DLD1 (cell line): ENCODE data around the gene NF2.

ENCODE experiments used
- in situ Hi-C: cut with HindIII; loops from 2 replicates; pipeline ENCODE4 v1.10.0; 2017; ENCODE audit warnings: low sequenced_read_pairs

NF2 gene

GRCh38 chr22:29718949-29719898 is 115.8 kb downstream of the NF2 start:
- in situ Hi-C loops, result no loop called here

- in situ Hi-C loops, result no loop called here
These were observed 116.6 kb downstream of the NF2 start, which contains the start of gene CABP7 for GRCh38 chr22:29719899-29720645. Gene CABP7 (plus strand): TSS chr22:29720003. CDS start chr22:29720425, 422 bp downstream.

DNA sequence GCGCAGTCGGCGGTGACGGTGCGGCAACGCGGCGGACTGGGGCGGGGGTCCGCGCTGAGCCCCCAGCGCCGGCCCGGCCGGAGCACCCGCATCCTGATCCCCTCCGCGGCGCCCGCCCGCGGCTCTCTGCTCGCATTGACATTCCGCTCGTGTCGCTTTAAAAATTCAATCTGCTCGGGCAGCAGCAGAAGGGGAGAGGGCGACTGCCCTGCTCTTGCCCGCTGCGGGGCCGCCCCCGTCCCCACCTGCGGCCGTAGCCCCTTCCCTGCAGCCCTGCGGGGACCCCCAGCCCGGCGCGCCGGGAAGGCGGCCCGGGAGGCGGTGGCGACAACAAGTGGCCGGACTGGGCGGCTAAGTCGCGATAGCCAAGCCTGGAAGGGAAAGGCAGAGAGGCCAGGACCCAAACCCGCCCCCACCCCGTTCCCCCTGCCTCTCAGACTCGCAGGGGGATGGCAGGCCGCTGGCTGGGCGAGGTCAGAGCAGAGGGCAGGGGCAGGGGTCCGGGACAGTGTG is 117.4 kb downstream of the NF2 start:
- in situ Hi-C loops, result no loop called here

- in situ Hi-C loops, result no loop called here
These were observed 118.7 kb downstream of the NF2 start for GRCh38 chr22:29722151-29722550.

GRCh38 chr22:29722587-29722986 is 119.2 kb downstream of the NF2 start:
- in situ Hi-C loops, result no loop called here

DNA sequence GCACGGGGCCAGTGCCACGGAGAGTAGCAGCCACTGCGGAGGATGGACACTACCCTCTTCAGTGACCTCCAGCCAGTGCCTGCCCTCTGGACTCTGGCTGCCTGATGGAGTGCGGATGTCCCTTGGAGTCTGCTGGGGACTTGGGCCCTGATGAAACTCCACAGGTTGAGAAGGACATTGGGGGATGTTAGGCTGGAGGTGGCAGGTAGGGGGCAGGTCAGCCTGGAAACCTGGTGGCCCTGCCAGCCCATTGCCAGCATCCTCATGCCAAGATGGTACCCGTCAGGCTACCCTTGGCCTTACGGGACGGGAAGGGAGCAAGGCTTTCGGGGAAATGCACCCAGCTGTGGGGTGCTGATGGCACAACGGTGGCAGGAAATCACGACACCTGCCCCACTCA is 120.3 kb downstream of the NF2 start:
- in situ Hi-C loops, result no loop called here

DNA sequence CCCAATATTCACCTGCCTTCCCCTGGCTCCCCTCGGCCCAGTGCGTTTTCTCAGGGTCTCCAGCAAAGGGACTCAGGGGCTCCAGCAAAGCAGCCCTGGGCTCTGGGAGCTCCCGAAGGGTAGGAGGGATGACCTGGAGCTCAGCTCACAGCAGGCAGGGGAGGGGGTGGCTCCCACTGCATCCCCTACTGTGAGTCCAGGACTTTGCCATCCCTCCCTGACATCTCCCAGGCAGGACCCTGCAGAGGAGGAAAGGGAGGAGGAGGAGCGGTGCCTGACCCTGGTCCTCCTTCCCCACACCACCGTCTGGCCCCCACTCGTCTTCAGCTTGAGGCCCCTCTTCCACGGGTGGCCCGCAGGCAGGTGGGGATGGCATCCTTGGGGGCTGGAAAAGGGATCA is 121.4 kb downstream of the NF2 start:
- in situ Hi-C loops, result no loop called here

DNA sequence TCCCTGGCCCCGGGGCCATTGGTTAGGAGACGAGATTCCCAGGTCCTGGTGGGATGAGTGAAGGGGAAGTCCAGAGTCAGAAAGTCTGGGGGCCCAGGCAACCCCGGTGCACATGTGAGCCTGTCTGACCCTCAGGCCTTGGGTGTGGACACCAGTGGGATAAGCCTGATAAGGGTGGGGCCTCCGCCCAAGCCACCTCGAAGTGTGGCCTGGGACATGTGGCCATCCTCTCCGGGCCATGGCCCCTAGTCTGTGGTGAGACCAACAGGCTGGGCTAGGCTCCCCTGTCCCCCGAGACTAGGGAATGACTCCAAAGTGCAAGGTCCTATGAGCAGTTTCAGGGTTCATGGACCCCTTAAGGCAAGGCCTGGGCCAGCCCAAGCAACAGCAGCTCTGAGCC is 122.7 kb downstream of the NF2 start:
- in situ Hi-C loops, result no loop called here

GRCh38 chr22:29726512-29727130 is 123.2 kb downstream of the NF2 start:
- in situ Hi-C loops, result no loop called here

- in situ Hi-C loops, result no loop called here
These were observed 123.7 kb downstream of the NF2 start for GRCh38 chr22:29727131-29727523.

DNA sequence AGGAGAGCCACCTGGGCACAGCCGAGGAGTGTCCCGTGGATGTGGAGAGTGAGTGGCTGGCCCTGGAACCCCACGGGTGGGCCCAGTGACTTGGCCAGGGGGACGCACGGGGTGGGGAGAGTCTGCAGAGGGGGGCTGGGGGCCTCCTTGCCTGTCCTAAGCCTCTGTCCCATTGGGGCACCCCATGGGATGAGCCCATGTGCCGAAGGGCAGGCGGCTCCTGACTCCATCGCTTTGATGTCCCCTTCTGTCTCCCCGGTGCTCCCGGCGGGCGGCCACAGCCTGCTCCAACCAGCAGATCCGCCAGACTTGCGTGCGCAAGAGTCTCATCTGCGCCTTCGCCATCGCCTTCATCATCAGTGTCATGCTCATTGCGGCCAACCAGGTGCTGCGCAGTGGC is 125.7 kb downstream of the NF2 start:
- in situ Hi-C loops, result no loop called here

- in situ Hi-C loops, result no loop called here
These were observed 127.8 kb downstream of the NF2 start for GRCh38 chr22:29731058-29731850.

DNA sequence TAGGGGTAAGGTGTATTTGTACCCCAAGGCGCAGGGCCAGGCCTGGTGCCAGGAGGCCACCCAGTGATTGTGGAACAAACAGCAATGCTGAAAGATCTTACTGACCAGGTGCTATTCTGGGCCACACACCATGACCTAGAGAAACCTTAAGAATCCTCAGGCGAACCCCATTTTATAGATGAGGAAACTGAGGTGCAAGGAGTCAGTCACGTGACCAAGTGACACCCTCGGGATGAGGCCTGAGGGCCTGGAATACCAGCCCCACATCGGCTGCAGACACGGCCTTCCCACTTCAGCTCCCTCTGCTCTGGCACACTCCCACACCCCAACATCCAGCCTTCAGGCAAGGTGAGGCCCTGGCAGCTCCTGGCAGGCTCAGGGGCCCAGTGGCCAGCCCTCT is 129.4 kb downstream of the NF2 start:
- in situ Hi-C loops, result no loop called here

DNA sequence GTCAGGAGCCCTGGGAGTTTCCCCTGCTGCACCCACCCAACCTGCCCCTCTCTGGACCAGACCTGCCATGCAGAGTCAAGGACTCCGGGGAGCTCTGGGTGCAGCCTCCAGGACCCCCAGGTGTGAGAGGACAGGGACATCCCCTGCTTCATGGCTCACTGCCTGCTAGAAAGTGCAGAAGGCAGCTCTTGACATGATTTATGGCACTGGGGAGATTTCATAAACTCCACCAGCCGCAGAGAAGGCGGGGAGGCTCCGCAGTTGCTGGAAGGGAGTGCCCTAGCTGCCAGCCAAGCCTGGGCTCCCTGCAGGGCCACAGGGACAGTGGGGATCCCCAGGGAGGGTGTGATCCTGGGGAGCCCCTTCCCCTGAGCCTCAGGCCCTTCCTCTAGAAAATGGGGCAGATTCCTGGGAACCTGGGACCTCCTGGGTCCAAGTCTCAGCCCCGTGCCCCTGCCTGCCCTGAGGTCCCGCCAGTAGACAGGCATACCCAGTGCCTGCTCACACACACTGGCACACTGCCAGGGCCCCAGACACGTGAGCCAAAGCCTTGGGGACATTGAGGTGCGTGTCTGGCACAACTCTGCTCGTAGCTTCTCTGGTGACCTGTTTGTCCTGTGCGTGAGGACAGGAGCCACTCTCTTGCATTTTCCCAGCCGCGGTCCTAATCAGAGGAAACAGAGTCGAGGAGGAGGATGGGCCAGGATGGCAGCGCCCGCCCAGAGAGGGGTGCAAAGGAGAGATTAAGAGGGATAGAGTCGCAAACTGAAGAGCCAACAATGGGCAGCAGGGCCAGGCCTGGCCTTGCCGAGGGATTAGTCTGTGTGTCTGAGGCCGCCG is 130.1 kb downstream of the NF2 start:
- in situ Hi-C loops, result no loop called here

- in situ Hi-C loops, result no loop called here
These were observed 131.0 kb downstream of the NF2 start for GRCh38 chr22:29734406-29734805.

DNA sequence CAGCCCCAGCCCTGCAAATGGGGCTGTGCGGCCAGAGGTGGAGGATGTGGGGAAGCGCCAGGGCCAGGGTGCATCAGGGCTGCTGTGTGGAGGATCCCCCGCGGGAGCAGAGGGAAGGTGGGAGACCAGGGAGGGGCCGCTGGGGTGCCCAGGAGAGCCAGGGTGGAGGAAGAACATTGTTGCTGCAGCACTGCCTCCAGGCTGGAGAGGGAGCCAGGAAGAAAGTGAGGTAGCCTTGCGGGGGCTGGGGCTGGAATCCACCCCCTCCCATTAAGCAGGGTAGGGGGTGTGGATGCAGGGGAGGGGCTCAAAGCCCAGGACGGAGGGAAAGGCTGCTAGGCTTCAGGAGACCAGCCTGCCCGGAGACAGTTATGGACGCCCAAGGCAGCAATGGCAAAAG is 131.4 kb downstream of the NF2 start:
- in situ Hi-C loops, result no loop called here

DNA sequence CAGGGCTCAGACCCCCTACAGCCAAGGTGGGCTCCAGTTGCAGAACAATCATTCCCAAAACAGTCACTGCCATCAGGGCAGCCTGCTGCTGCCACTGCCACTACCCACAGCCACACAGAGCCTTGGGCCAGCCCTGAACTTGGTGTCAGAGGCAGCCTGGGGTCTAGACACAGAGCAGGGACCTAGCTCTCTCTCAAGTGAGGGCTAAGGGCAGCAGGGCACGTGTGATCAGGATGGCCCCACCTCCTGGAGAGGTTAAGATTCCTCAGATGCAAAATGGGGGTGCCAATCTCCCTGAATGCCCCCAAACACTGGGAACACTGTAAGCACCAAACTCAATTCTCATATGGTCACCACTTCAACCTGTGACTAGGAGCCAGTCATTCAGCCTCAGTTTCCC is 132.0 kb downstream of the NF2 start:
- in situ Hi-C loops, result no loop called here

DNA sequence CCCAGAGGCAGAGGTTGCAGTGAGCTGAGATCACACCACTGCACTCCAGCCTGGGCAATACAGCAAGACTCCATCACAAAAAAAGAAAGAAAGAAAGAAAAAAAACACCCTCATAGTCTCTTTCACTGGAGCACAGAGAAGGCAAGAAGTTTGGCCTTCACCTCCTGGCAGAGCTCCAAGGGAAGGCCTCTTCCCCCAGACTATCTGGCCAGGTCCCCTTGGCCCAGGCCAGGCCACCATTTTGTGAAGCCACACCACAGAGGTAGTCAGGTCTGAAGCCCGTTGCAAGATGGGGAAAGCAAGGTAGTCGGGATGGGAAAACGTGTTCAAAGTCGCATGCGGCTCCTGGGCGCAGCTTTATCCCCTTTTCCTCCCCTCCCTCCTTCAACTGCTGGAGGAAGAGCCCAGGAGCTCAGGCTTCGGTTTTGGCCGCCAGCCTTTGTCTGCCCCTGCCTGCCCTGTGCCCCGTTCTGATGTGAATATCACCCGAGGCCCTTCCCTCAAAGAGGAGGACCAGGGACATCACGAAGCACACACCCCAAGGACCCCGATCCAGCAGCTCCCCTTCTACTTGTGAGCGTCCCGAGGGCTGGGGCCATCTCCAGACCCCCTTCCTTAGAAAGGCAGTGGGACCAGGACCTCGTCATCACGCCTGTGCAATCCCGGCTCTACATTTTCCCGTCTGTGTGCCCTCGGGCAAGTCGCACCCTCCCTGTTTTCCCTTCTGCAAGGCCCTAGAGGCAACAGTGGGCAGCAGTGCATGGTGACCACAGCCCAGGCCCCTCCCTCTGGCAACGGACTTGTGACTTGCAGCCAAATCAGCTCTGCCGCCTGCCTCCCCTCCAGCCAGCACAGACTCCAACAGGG is 134.1 kb downstream of the NF2 start:
- in situ Hi-C loops, result no loop called here
